Esophagus muscularis mucosa (tissue), 4 donors: ENCODE data around the gene MED13L.

Source experiments
- CTCF ChIP-seq, 3 experiments: fragments of 200-600 bp in 2 of 3; fragments of 450-650 bp in 1 of 3; sonication (generic) in 2 of 3; IDR thresholded peaks; one replicate each; pipeline ENCODE4 v1.5.1; 2017 to 2019; ENCODE audit warnings: antibody characterized with exemption in 3 of 3, mild to moderate bottlenecking in 2 of 3, moderate library complexity in 1 of 3
- EP300 ChIP-seq: sonication (generic); formaldehyde crosslinking; IDR thresholded peaks from one replicate; pipeline ENCODE4 v1.6.1; 2017; ENCODE audit warnings: antibody characterized with exemption
- POLR2A ChIP-seq: fragments of 450-650 bp; IDR thresholded peaks from one replicate; pipeline ENCODE4 v1.6.1; 2017; ENCODE audit warnings: antibody characterized with exemption, moderate library complexity, mild to moderate bottlenecking, low read depth
- POLR2AphosphoS5 ChIP-seq, 2 donors: sonication (generic); formaldehyde crosslinking; IDR thresholded peaks; one replicate each; pipeline ENCODE4 v1.6.1; 2017; ENCODE audit warnings: antibody characterized with exemption in 2 of 2

- TF ChIP-seq CTCF (IDR thresholded peaks at IDR 0.05): no peak
- no peak for TF ChIP-seq POLR2AphosphoS5 (IDR thresholded peaks at IDR 0.05)
- no peak for TF ChIP-seq EP300
- no peak for TF ChIP-seq POLR2A
Measured at GRCh38 chr12:115953031-115953430, 324.5 kb downstream of the MED13L start.
